ENCODE measurements around the gene GOLGA6L7. TPM values are rescaled to one million over a fixed set of nuclear protein-coding genes. Genes with fewer than 3 reads are reported as not detected.
"Not testable (repeated sequence)": the region's sequence is repeated elsewhere in the genome, so short reads cannot be mapped to it uniquely, and the experiment has no call there.

Gene GOLGA6L7
- total RNA-seq, 4 donors from 2014 or later = not detected

- H3K27ac ChIP-seq; H3K27me3 ChIP-seq; DNase-seq (ENCODE audit: low spot score in 2 of 2); H3K4me3 ChIP-seq; H3K4me1 ChIP-seq; H3K36me3 ChIP-seq; H3K9me3 ChIP-seq: not testable (repeated sequence)
- WGBS = 61% methylated on average over 2 of the region's 2 CpGs
Measured at GRCh38 chr15:28821420-28821819, 27.0 kb downstream of the GOLGA6L7 start.

GRCh38 chr15:28819930-28820295, 28.5 kb downstream of the GOLGA6L7 start:
- not testable (repeated sequence) for H3K36me3 ChIP-seq; H3K27me3 ChIP-seq; DNase-seq (ENCODE audit: low spot score in 2 of 2); H3K9me3 ChIP-seq; H3K4me3 ChIP-seq; H3K27ac ChIP-seq; H3K4me1 ChIP-seq
- 80% methylated on average over 1 of the region's 3 CpGs for WGBS

- not testable (repeated sequence) for DNase-seq (ENCODE audit: low spot score in 2 of 2); H3K27ac ChIP-seq; H3K27me3 ChIP-seq; H3K4me1 ChIP-seq; H3K4me3 ChIP-seq; H3K9me3 ChIP-seq; H3K36me3 ChIP-seq
- WGBS = 53% methylated on average over 6 of the region's 15 CpGs
Measured at GRCh38 chr15:28819019-28819929, 29.2 kb downstream of the GOLGA6L7 start.

- not testable (repeated sequence) for H3K4me1 ChIP-seq; H3K36me3 ChIP-seq; H3K4me3 ChIP-seq; H3K27me3 ChIP-seq; H3K9me3 ChIP-seq; DNase-seq (ENCODE audit: low spot score in 2 of 2); H3K27ac ChIP-seq
- WGBS = 75% methylated on average over 2 of the region's 3 CpGs
Measured at GRCh38 chr15:28818168-28818567, 30.3 kb downstream of the GOLGA6L7 start.

- not testable (repeated sequence) for H3K27me3 ChIP-seq; H3K9me3 ChIP-seq; H3K4me3 ChIP-seq; H3K36me3 ChIP-seq; H3K4me1 ChIP-seq; DNase-seq (ENCODE audit: low spot score in 2 of 2); H3K27ac ChIP-seq
Measured at GRCh38 chr15:28814059-28814458, 34.4 kb downstream of the GOLGA6L7 start.

- not testable (repeated sequence) for H3K4me1 ChIP-seq; H3K27ac ChIP-seq; H3K36me3 ChIP-seq; DNase-seq (ENCODE audit: low spot score in 2 of 2); H3K9me3 ChIP-seq; H3K27me3 ChIP-seq; H3K4me3 ChIP-seq
- 33% methylated on average over 2 of the region's 2 CpGs for WGBS
Measured at GRCh38 chr15:28813392-28813791, 35.1 kb downstream of the GOLGA6L7 start.

- not testable (repeated sequence) for H3K9me3 ChIP-seq
- WGBS = 64% methylated on average over 4 of the region's 4 CpGs
Measured at GRCh38 chr15:28811852-28812550, 36.4 kb downstream of the GOLGA6L7 start.

GRCh38 chr15:28810444-28810843, 38.0 kb downstream of the GOLGA6L7 start:
- H3K9me3 ChIP-seq; H3K27ac ChIP-seq; H3K4me1 ChIP-seq; H3K4me3 ChIP-seq; H3K27me3 ChIP-seq; DNase-seq (ENCODE audit: low spot score in 2 of 2); H3K36me3 ChIP-seq: not testable (repeated sequence)
- WGBS = 82% methylated on average over 1 of the region's 1 CpG

More at GRCh38 chr15:28811852-28812550, 36.4 kb downstream of the GOLGA6L7 start:
- H3K4me1 ChIP-seq; H3K27ac ChIP-seq; DNase-seq (ENCODE audit: low spot score in 2 of 2); H3K4me3 ChIP-seq; H3K36me3 ChIP-seq; H3K27me3 ChIP-seq: not testable (repeated sequence)

- DNase-seq (ENCODE audit: low spot score in 2 of 2); H3K4me3 ChIP-seq; H3K36me3 ChIP-seq; H3K4me1 ChIP-seq; H3K27ac ChIP-seq; H3K9me3 ChIP-seq; H3K27me3 ChIP-seq: not testable (repeated sequence)
- 71% methylated on average over 1 of the region's 5 CpGs for WGBS
Measured at GRCh38 chr15:28808136-28808535, 40.3 kb downstream of the GOLGA6L7 start.

- no CpG with 5 or more reads among the region's 2 CpGs for WGBS
- not testable (repeated sequence) for H3K9me3 ChIP-seq; DNase-seq (ENCODE audit: low spot score in 2 of 2); H3K27me3 ChIP-seq; H3K4me3 ChIP-seq; H3K36me3 ChIP-seq; H3K4me1 ChIP-seq; H3K27ac ChIP-seq
Measured at GRCh38 chr15:28800366-28800765, 48.1 kb downstream of the GOLGA6L7 start.

- H3K4me1 ChIP-seq; H3K9me3 ChIP-seq; DNase-seq (ENCODE audit: low spot score in 2 of 2); H3K36me3 ChIP-seq; H3K27ac ChIP-seq; H3K27me3 ChIP-seq; H3K4me3 ChIP-seq: not testable (repeated sequence)
- 90% methylated on average over 1 of the region's 2 CpGs for WGBS
Measured at GRCh38 chr15:28798234-28798633, 50.2 kb downstream of the GOLGA6L7 start.

- H3K4me3 ChIP-seq; H3K27me3 ChIP-seq; H3K9me3 ChIP-seq; H3K36me3 ChIP-seq; H3K4me1 ChIP-seq; DNase-seq (ENCODE audit: low spot score in 2 of 2); H3K27ac ChIP-seq: not testable (repeated sequence)
- 86% methylated on average over 3 of the region's 3 CpGs for WGBS
Measured at GRCh38 chr15:28794231-28794630, 54.2 kb downstream of the GOLGA6L7 start.
